ENCODE results near the gene ERCC6L2.

DNA sequence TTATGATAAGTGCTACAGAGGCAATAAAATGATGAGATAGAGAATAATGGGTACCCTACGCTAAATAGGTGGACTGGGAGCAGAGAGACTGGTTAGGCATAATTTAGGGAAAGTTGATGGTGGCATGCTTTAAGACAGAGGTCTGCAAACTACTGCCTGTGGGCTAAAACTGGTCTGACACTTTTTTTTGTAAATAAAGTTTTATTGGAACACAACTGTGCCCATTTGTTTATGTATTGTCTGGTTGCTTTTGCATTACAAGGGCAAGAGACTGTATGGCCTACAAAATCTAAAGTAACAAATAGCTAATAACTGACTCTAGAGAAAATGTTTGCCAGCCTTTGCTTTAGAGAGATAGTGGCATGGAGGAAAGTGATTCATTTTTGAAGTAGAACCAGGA lies 2.5 kb downstream of the ERCC6L2 start:
- TF ChIP-seq, protein P1, sequence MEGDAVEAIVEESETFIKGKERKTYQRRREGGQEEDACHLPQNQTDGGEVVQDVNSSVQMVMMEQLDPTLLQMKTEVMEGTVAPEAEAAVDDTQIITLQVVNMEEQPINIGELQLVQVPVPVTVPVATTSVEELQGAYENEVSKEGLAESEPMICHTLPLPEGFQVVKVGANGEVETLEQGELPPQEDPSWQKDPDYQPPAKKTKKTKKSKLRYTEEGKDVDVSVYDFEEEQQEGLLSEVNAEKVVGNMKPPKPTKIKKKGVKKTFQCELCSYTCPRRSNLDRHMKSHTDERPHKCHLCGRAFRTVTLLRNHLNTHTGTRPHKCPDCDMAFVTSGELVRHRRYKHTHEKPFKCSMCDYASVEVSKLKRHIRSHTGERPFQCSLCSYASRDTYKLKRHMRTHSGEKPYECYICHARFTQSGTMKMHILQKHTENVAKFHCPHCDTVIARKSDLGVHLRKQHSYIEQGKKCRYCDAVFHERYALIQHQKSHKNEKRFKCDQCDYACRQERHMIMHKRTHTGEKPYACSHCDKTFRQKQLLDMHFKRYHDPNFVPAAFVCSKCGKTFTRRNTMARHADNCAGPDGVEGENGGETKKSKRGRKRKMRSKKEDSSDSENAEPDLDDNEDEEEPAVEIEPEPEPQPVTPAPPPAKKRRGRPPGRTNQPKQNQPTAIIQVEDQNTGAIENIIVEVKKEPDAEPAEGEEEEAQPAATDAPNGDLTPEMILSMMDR (IDR thresholded peaks at IDR 0.05) = no peak
- no peak for TF ChIP-seq POLR2A (IDR thresholded peaks at IDR 0.05)
